Upper lobe of left lung (tissue), 4 donors: Measurements from ENCODE around the gene YKT6.

Source experiments
- CTCF ChIP-seq, 6 experiments: fragments of 450-650 bp in 4 of 6; fragments of 200-600 bp in 2 of 6; sonication (generic) in 2 of 6; IDR thresholded peaks; one replicate each; pipeline ENCODE4 v1.5.1; 2016 to 2019; ENCODE audit warnings: antibody characterized with exemption in 6 of 6
- EP300 ChIP-seq, 4 donors: sonication (generic); formaldehyde crosslinking; IDR thresholded peaks; one replicate each; pipeline ENCODE4 v1.5.1; 2017; ENCODE audit warnings: antibody characterized with exemption in 4 of 4, control low read depth in 2 of 4
- POLR2A ChIP-seq, 4 donors: fragments of 450-650 bp; IDR thresholded peaks; one replicate each; pipeline ENCODE4 v1.5.1; 2016 to 2017; ENCODE audit warnings: antibody characterized with exemption in 4 of 4, mild to moderate bottlenecking in 2 of 4
- POLR2AphosphoS5 ChIP-seq, 2 donors: sonication (generic); formaldehyde crosslinking; IDR thresholded peaks; one replicate each; pipeline ENCODE4 v1.5.1; 2017; ENCODE audit warnings: antibody characterized with exemption in 2 of 2

- TF ChIP-seq CTCF (IDR thresholded peaks at IDR 0.05) (no peak), EP300 (IDR thresholded peaks at IDR 0.05) (no peak), POLR2A (IDR thresholded peaks at IDR 0.05) (no peak), POLR2AphosphoS5 (IDR thresholded peaks at IDR 0.05) (no peak)
Observed at GRCh38 chr7:44152971-44153947, 47.5 kb upstream of the YKT6 start.
